Ovary (tissue), 3 donors: ENCODE data around the gene NPHP4.

Experiments used
- CTCF ChIP-seq, 3 donors: fragments of 450-650 bp in 2 of 3; fragments of 200-600 bp in 1 of 3; IDR thresholded peaks; one replicate each; pipeline versions ENCODE4 v1.5.1 to v1.8.0; 2016 to 2022; ENCODE audit warnings: antibody characterized with exemption in 3 of 3, mild to moderate bottlenecking in 1 of 3
- EP300 ChIP-seq: sonication (generic); formaldehyde crosslinking; IDR thresholded peaks from one replicate; pipeline ENCODE4 v1.6.1; 2017; ENCODE audit warnings: antibody characterized with exemption
- POLR2A ChIP-seq: fragments of 450-650 bp; IDR thresholded peaks from one replicate; pipeline ENCODE4 v1.6.1; 2017; ENCODE audit warnings: antibody characterized with exemption, mild to moderate bottlenecking, moderate library complexity
- donor health status: DM: no; HTN: no; CAD: no.

- no peak for TF ChIP-seq CTCF (IDR thresholded peaks at IDR 0.05)
- TF ChIP-seq POLR2A, result no peak
- no peak for TF ChIP-seq EP300
Observed at GRCh38 chr1:5976726-5977493, 15.3 kb downstream of the NPHP4 start.
